HG03442 (cell line): ENCODE results near the gene TTC21B.

Source experiments
- ATAC-seq: cut with Tn5 transposase; IDR thresholded peaks from one replicate; pipeline ENCODE4 v1.9.1; 2021; ENCODE audit warnings: mild to moderate bottlenecking, moderate library complexity; ENCODE audit not compliant: unreplicated experiment

The TTC21B gene

DNA sequence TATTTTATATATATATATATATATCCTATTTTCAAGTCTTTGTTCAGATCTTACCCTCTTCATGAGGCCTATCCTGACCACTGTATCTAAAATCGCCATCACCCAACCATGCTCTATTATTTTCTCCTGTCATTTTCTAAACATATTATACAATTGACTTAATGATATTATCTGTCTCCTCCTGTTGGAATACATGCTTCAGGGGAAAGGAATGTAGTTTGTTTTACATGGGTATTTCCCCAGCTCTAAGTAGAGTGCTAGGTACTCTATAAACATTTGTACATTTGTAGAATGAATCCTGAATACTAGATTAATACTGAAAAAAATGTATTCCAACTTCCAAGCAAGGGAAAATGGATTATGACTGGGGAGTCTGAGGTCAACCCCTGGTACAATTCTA is 26.2 kb downstream of the TTC21B start:
- no peak for ATAC-seq

- no peak for ATAC-seq
Observed at GRCh38 chr2:165924946-165925345, 28.6 kb downstream of the TTC21B start.

DNA sequence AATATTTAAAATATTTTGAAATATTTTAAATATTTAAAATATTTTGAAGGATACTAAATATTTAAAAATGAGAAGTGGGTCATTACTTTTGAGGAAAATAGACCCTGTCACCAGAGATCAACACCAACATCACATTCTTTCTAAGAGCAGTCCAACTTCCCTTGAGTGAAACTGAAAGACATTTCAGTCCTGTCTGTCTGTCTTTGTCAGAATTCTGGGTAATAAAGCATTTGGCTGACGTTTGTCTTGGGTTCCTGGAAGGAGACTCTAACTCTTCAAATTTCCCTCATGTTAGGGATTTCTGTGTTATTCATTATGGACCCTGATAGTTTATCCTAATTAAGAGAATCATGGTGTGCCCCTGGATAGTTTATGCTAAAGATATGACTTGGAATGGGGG is 32.8 kb downstream of the TTC21B start:
- ATAC-seq = no peak

DNA sequence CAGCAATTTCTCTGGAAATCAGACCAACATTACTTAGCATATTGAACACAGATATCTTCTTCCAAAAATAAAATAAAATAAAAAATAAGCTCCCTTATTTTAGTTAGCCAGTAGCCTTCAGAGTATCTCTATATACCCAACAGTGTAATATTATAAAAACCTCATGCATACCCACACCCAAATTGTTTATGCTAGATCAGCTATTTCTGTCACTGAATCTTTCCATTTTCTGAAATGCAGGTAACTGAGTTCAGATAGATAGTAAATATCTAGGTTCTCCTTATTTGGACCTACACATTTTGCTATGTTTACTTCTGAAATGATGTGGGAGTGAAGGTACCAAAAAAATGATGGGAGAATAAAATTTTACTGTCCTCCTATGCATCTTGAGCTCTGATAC is 39.9 kb downstream of the TTC21B start:
- ATAC-seq = no peak

DNA sequence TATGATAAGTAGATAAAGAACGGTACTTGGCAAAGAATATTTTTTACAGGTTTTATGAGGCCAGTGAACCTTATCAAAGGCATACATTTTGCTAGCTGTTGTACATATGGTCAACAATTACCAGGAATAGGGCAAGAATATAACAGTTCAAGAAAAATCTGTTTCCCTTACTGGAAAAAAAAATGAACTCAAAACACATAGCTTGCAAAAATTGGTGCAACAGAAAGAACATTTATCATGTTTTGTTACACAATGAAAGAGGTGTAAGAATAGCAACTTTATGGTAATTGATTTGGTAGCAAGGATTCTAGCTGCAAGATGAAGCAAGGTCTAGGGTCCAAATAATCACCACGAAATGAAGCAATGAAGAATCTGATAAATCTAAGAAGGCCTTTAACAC is 41.6 kb downstream of the TTC21B start:
- no peak for ATAC-seq

GRCh38 chr2:165911231-165911630 is 42.3 kb downstream of the TTC21B start:
- no peak for ATAC-seq

- no peak for ATAC-seq
Observed at GRCh38 chr2:165909466-165909865, 44.1 kb downstream of the TTC21B start.

- no peak for ATAC-seq
Observed at GRCh38 chr2:165905854-165906253, 47.7 kb downstream of the TTC21B start.

DNA sequence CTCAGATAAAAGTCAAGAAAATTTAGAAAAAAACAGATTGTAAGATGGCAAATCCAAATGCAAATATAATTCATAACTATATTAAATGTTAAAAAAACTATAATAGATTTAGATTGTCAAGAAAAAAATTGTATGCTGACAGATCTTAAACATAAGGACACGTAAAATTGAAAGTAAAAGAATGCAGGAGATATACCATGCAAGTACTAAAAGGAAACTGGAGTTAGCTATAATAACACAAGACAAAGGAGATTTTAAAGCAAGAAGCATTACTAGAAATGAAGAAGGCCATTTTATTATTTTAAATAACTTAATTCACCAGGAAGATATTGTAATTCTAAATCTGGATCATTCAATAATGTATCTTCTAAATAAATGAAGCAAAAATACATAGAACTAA is 48.3 kb downstream of the TTC21B start:
- peak; percentile 61 for ATAC-seq

GRCh38 chr2:165904432-165904831 is 49.1 kb downstream of the TTC21B start:
- ATAC-seq = no peak

- no peak for ATAC-seq
Observed at GRCh38 chr2:165903406-165903805, 50.2 kb downstream of the TTC21B start.

- ATAC-seq = no peak
Observed at GRCh38 chr2:165902934-165903333, 50.6 kb downstream of the TTC21B start.

- no peak for ATAC-seq
Observed at GRCh38 chr2:165901620-165902298, 51.8 kb downstream of the TTC21B start.

DNA sequence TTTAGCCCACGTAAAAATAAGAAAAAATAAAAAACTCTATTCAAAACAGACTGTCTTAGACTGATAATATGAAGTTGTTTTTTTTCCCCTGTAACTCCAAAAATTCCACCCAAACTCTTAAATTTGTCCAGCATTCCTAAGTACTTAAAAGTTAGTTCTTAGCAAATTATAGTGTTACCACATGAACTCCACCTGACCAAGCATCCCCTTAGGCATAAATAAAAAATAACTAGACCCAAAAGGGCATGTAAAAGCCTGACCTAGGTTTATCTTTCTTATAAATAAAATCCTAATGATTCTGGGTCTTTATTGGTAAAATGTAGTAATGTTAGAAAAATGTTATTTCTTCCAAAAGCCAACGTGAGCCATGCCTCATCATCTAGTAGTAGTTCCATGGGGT is 54.3 kb downstream of the TTC21B start:
- no peak for ATAC-seq

DNA sequence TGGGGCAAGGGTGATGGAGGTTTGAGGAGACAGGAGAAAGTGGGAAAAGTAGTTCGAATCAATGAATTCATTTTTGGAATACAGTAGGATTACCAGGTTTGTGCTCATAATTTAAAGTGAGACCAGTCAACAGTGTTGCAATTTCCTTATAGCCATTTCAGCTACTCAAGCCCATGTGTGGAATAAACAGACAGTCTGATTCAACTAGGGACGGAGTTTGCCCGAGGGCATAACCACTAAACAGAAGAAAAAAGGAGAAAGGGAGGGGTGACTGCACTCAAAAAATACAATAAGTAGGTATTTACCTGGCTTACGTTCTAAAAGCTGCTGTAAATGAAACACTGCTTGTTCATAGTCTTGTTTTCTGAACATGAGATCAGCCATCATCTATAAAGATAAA is 55.2 kb downstream of the TTC21B start:
- no peak for ATAC-seq

- ATAC-seq = peak; percentile 44
Observed at GRCh38 chr2:165897726-165898125, 55.9 kb downstream of the TTC21B start.

DNA sequence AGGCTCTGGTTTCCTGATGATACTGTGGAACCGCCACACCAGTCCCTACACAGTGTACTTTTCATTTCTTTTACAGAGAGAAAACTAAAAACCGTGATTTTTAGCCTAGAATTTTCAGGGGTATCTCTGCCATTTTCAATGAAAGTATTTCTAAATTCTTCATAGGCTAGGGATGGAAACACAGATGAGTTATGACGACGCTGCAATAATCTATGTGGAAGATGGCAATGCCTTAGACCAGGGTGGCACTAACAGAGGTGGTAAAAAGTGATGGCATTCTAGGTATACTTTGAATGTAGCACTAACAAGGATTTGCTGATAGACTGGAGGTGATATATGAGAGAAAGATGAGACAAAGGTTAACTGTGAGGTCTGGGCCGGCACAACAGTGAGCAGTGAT is 56.5 kb downstream of the TTC21B start:
- no peak for ATAC-seq

DNA sequence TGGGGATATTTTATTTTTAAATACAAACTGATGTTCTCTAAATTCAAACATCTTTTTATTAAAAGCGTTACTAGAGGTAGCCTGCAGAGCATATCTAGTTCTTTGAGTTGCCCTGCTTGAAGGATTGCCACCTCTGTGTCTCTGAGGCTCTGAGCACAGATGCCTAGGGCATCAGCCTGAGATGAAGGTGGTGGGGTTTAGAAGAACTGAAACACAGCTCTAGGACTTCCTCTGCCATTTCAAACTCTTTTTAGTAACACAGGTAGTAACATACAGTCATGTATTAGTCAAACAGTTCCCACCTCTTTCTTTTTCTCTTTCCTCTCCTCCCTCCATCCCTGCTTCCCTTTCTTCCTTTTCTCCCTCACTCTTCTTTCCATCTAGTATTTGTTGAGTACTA is 57.6 kb downstream of the TTC21B start:
- peak; percentile 99 for ATAC-seq

GRCh38 chr2:165893556-165893955 is 60.0 kb downstream of the TTC21B start:
- ATAC-seq = no peak

DNA sequence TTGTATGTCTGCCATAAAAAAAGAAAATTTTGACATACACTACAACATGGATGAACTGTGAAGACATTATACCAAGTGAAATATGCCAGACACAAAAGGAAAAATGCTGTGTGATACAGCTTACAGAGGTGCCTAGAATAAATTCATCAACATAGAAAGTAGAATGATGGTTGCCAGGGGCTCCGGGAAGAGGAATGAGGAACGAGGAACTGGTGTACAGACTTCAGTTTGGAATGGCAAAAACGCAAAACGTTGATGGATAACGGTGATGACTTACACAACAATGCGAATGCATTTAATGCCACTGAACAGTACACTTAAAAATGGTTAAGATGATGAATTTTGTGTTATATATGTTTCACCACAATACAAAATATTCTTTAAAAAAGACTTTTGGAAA is 61.0 kb downstream of the TTC21B start:
- ATAC-seq = no peak

GRCh38 chr2:165891943-165892342 is 61.6 kb downstream of the TTC21B start:
- ATAC-seq = no peak

GRCh38 chr2:165891345-165891744 is 62.2 kb downstream of the TTC21B start:
- no peak for ATAC-seq

GRCh38 chr2:165889798-165890197 is 63.8 kb downstream of the TTC21B start:
- no peak for ATAC-seq
